GM23338 (cell line): Measurements from ENCODE around the gene CD6.

ENCODE experiments used
- CREB1 ChIP-seq: fragments of 250-450 bp; sonication (Bioruptor Pico); IDR thresholded peaks from 2 replicates; pipeline ENCODE4 v1.5.0; 2020; ENCODE audit warnings: low read depth, mild to moderate bottlenecking, moderate library complexity
- CTCF ChIP-seq, 2 experiments: fragments of 200-600 bp in 1 of 2; sonication (generic) in 1 of 2; conservative IDR thresholded peaks; 2 replicates each; pipeline versions ENCODE4 v1.5.1 to v1.6.1; 2016 to 2017; ENCODE audit warnings: antibody characterized with exemption in 2 of 2, low read depth in 2 of 2, mild to moderate bottlenecking in 2 of 2, moderate library complexity in 1 of 2
- ETS1 ChIP-seq: IDR thresholded peaks from 2 replicates; pipeline ENCODE4 v1.6.1; 2016; ENCODE audit warnings: antibody characterized with exemption
- EZH2 ChIP-seq: fragments of 200-600 bp; sonication (generic); IDR thresholded peaks from one replicate; pipeline ENCODE4 v1.8.0; 2017; ENCODE audit warnings: antibody characterized with exemption, mild to moderate bottlenecking, low read depth; ENCODE audit not compliant: unreplicated experiment
- EZH2phosphoT487 ChIP-seq: fragments of 200-600 bp; sonication (generic); IDR thresholded peaks from one replicate; pipeline ENCODE4 v1.8.1; 2018; ENCODE audit warnings: antibody characterized with exemption; ENCODE audit not compliant: unreplicated experiment
- JUNB ChIP-seq: IDR thresholded peaks from one replicate; pipeline ENCODE4 v1.6.1; 2016; ENCODE audit warnings: antibody characterized with exemption; ENCODE audit not compliant: unreplicated experiment
- NANOG ChIP-seq: IDR thresholded peaks from 2 replicates; pipeline ENCODE4 v1.6.1; 2016; ENCODE audit warnings: antibody characterized with exemption, borderline replicate concordance
- POLR2AphosphoS5 ChIP-seq: IDR thresholded peaks from 2 replicates; pipeline ENCODE4 v1.6.1; 2016; ENCODE audit warnings: antibody characterized with exemption, low read depth
- REST ChIP-seq: IDR thresholded peaks from one replicate; pipeline ENCODE4 v1.6.1; 2018; ENCODE audit warnings: antibody characterized with exemption; ENCODE audit not compliant: unreplicated experiment
- STAT1 ChIP-seq: IDR thresholded peaks from one replicate; pipeline ENCODE4 v1.6.1; 2016; ENCODE audit warnings: antibody characterized with exemption; ENCODE audit not compliant: unreplicated experiment
- ZNF114 ChIP-seq: fragments of 250-450 bp; sonication (Bioruptor Pico); IDR thresholded peaks from 2 replicates; pipeline ENCODE4 v1.5.0; 2020; ENCODE audit warnings: mild to moderate bottlenecking, moderate library complexity

- no peak for TF ChIP-seq CTCF (conservative IDR thresholded peaks at IDR 0.05; ENCODE audit: low read depth in 2 of 2)
- TF ChIP-seq POLR2AphosphoS5, result no peak
- TF ChIP-seq JUNB, result no peak
- no peak for TF ChIP-seq REST
- TF ChIP-seq EZH2, result no peak
- TF ChIP-seq NANOG, result no peak
- TF ChIP-seq ETS1, result no peak
- TF ChIP-seq EZH2phosphoT487, result no peak
- TF ChIP-seq CREB1 (CRISPR knock-in tag), result no peak
- TF ChIP-seq STAT1, result no peak
- no peak for TF ChIP-seq ZNF114 (CRISPR knock-in tag)
These were observed 54.3 kb downstream of the CD6 start for GRCh38 chr11:61025821-61026120.
